ENCODE data around the gene SUPT7L. TPM values are rescaled to one million over a fixed set of nuclear protein-coding genes. Genes with fewer than 3 reads are reported as not detected.

Gene SUPT7L
- total RNA-seq, 1 donor from 2014 or later: 26.3 TPM

GRCh38 chr2:27606611-27607010, 56.8 kb downstream of the SUPT7L start:
- no peak for DNase-seq (ENCODE audit: missing footprints)
- intact Hi-C loops (cut with DNase I): no loop called here
- no peak for ATAC-seq

Other genes starting within 250 kb of the SUPT7L start
- 58.4 TPM for gene NRBP1, start 235.0 kb downstream of the SUPT7L start, total RNA-seq
- gene KRTCAP3, start 221.2 kb downstream of the SUPT7L start, total RNA-seq: 0.60 TPM
- gene IFT172, start 173.9 kb downstream of the SUPT7L start, total RNA-seq: 19.3 TPM
- gene FNDC4, start 168.4 kb downstream of the SUPT7L start, total RNA-seq: 2.9 TPM
- not detected for gene GCKR, start 166.8 kb downstream of the SUPT7L start, total RNA-seq
- gene ZNF512, start 80.6 kb downstream of the SUPT7L start, total RNA-seq: 18.3 TPM
- gene CCDC121, start 34.6 kb downstream of the SUPT7L start, total RNA-seq: 6.2 TPM
- gene GPN1, start 34.6 kb downstream of the SUPT7L start, total RNA-seq: 18.9 TPM
- 20.6 TPM for gene SLC4A1AP, start 275 bp upstream of the SUPT7L start, total RNA-seq
- 360 TPM for gene MRPL33, start 108.1 kb upstream of the SUPT7L start, total RNA-seq
- 4.0 TPM for gene RBKS, start 226.8 kb upstream of the SUPT7L start, total RNA-seq
- gene BABAM2, start 227.1 kb upstream of the SUPT7L start, total RNA-seq: 53.0 TPM